Heart right ventricle (tissue), 16 donors: ENCODE data around the gene RUSF1. TPM values are rescaled to one million over a fixed set of nuclear protein-coding genes. Genes with fewer than 3 reads are reported as not detected.

ENCODE experiments used
- ATAC-seq, 8 donors: fragments of 200-7000 bp; cut with Tn5 transposase; one replicate each; pipeline ENCODE4 v1.9.1; 2020; ENCODE audit warnings: mild to moderate bottlenecking in 8 of 8, moderate library complexity in 8 of 8, moderate number of reproducible peaks in 1 of 8
- DNase-seq, 2 donors: peaks; one replicate each; pipeline ENCODE4 v3.0.0-alpha.2; 2020
- H3K27ac ChIP-seq, 10 donors: fragments of 200-600 bp; sonication (generic) in 2 of 10; one replicate each; pipeline versions ENCODE4 v1.5.0 to v1.8.0; 2020 to 2022; ENCODE audit warnings: mild to moderate bottlenecking in 3 of 10
- H3K27me3 ChIP-seq, 7 donors: fragments of 200-600 bp; one replicate each; pipeline ENCODE4 v1.8.0; 2021 to 2022; ENCODE audit warnings: mild to moderate bottlenecking in 2 of 7
- H3K36me3 ChIP-seq, 9 donors: fragments of 200-600 bp; sonication (generic) in 1 of 9; one replicate each; pipeline versions ENCODE4 v1.5.0 to v1.8.0; 2020 to 2022; ENCODE audit warnings: mild to moderate bottlenecking in 2 of 9
- H3K4me1 ChIP-seq, 9 donors: fragments of 200-600 bp; sonication (generic) in 1 of 9; one replicate each; pipeline versions ENCODE4 v1.5.0 to v1.8.0; 2020 to 2022; ENCODE audit warnings: mild to moderate bottlenecking in 4 of 9
- H3K4me3 ChIP-seq, 10 donors: fragments of 200-600 bp; sonication (generic) in 2 of 10; one replicate each; pipeline versions ENCODE4 v1.5.0 to v1.8.0; 2020 to 2022; ENCODE audit warnings: mild to moderate bottlenecking in 7 of 10, moderate library complexity in 2 of 10
- H3K9me3 ChIP-seq, 11 donors: fragments of 200-600 bp in 10 of 11; sonication (generic) in 2 of 11; one replicate each; pipeline versions ENCODE4 v1.5.0 to v1.8.0; 2013 to 2022; ENCODE audit warnings: mild to moderate bottlenecking in 2 of 11, control low read depth in 1 of 11, moderate library complexity in 1 of 11
- WGBS, 2 donors: extraction: QIAGEN DNeasy Blood & Tissue Kit; methylation state at CpG; one replicate each; pipeline ENCODE4 v1.1.7; 2013; ENCODE audit warnings: inconsistent platforms in 1 of 2; 5-methylcytosine and 5-hydroxymethylcytosine counted together
- intact Hi-C, 10 donors: fragments of 100-400 bp; cut with DNase I; formaldehyde crosslinking; loops; one replicate each; pipeline versions ENCODE4 v1.11.1 to v1.14.2; 2022
- polyA plus RNA-seq, 2 donors: library from polyadenylated mRNA; stranded (reverse); fragments of 200-250 nt; gene quantifications; one replicate each; pipeline ENCODE4 v1.2.3, GENCODE V29; 2013
- total RNA-seq, 10 donors: library from RNA; stranded (reverse); fragmentation: NEBNext Ultra II Directional in 3 of 10; extraction: Animal tissue kit (Norgen Biotek cat#: 25700) in 3 of 10; gene quantifications; one replicate each; pipeline versions ENCODE4 v1.2.1 to v1.2.4, GENCODE V29; 2021 to 2023
- TF ChIP-seq, protein P1 (sequence below), 9 donors: fragments of 200-600 bp; sonication (generic) in 2 of 9; IDR thresholded peaks; one replicate each; pipeline versions ENCODE4 v1.5.0 to v1.8.0; 2021 to 2022; ENCODE audit warnings: antibody characterized with exemption in 9 of 9, mild to moderate bottlenecking in 5 of 9, moderate library complexity in 1 of 9
- donor health status: Arrhythmogenic right ventricular cardiomyopathy.
- donor health status: ischemic (EF 13 %, LVEDD 7.1; RV severe dilation, severe dysfunction).
- donor health status: healthy with polysubstance abuse.
- donor health status: DM: no; HTN: yes; CAD: no.
- donor health status: DM: no; HTN: no; CAD: no.
- donor health status: ischemic (EF 25% LVEDD 6.9; RV normal size, moderate dysfunction).
- donor health status: ischemic (EF 25% LVEDD 5.7; RV mildly dilated, moderate dysfunction).
- donor health status: healthy.
- donor health status: DM: yes; HTN: yes; CAD: no.
- donor health status: Ischemic cardiomyopathy.
- donor health status: ischemic (EF 35%, LVEDD 5.7; RV mildly dilated, moderate dysfunction).
- donor health status: nonischemic (EF 11% LVEDD 7.7; RV severe dilation, severe dysfunction).
- donor health status: DM: yes; HTN: yes; CAD: no.
- donor health status: PGD.
- donor health status: ischemic (EF 29% LVEDD 5.4; RV normal size, mild dysfunction).
- donor health status: nonischemic (EF 23%, LVEDD 6.1; RV moderate dilation, normal function).

Gene RUSF1
- total and polyA plus RNA-seq, 12 donors: 21.9 to 44.4 (median 25.0) TPM

- Histone ChIP-seq H3K4me1 (peaks cover 0 to 8% (median 7%) of the 10 kb centered on the region in 9 donors), H3K27me3 (peaks cover 0 to 68% (median 52%) of the 10 kb centered on the region in 7 donors), H3K9me3 (peaks cover 0 to 5% (median 0%) of the 10 kb centered on the region in 11 donors), H3K27ac (no peak overlapping the region), H3K36me3 (no peaks in the 10 kb centered on the region), H3K4me3 (peak overlapping the region; percentile 15 to 56 (median 50))
- 2 to 5% methylated on average over 57 of the region's 57 CpGs for WGBS, 2 donors
- intact Hi-C loops: no loop called here
- DNase-seq (peak in 1 of 2 donors; percentile 22), ATAC-seq (peak in 4 of 8 donors; percentile 34 to 77 (median 44))
- TF ChIP-seq, protein P1, sequence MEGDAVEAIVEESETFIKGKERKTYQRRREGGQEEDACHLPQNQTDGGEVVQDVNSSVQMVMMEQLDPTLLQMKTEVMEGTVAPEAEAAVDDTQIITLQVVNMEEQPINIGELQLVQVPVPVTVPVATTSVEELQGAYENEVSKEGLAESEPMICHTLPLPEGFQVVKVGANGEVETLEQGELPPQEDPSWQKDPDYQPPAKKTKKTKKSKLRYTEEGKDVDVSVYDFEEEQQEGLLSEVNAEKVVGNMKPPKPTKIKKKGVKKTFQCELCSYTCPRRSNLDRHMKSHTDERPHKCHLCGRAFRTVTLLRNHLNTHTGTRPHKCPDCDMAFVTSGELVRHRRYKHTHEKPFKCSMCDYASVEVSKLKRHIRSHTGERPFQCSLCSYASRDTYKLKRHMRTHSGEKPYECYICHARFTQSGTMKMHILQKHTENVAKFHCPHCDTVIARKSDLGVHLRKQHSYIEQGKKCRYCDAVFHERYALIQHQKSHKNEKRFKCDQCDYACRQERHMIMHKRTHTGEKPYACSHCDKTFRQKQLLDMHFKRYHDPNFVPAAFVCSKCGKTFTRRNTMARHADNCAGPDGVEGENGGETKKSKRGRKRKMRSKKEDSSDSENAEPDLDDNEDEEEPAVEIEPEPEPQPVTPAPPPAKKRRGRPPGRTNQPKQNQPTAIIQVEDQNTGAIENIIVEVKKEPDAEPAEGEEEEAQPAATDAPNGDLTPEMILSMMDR (IDR thresholded peaks at IDR 0.05): no peak
Observed at GRCh38 chr16:31537362-31538242, 29.4 kb upstream of the RUSF1 start.

DNA sequence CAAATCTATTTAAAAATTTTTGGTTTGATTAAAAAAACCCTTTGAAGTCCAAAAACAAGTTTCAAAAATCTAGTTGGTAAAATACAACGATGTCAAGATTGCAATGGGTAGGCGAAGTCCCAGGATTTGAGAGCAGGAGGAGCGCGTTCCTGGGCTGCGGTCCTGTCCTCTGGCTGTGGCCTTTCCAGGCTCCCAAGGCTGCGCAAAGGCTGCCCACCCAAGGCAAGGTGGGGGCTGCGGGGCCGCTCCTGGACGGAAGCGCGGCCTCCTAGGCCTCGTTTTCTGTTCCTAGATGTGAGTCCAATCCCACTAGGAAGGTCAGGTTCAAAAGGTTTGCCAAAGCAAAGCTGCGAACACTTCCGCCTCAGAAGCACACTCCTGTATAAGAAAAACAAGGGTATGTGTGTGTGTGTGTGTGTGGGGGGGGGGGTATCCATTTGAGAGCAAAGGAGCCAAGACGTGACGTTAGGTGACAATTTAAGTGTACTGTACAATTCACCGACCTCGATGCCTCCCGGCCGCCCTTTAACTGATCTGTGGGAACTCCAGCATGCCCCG, 28.7 kb upstream of the RUSF1 start:
- Histone ChIP-seq H3K36me3 (no peaks in the 10 kb centered on the region), H3K27me3 (peaks cover 0 to 75% (median 53%) of the 10 kb centered on the region in 7 donors), H3K27ac (no peak overlapping the region), H3K9me3 (no peaks in the 10 kb centered on the region), H3K4me1 (peaks cover 0 to 8% (median 7%) of the 10 kb centered on the region in 9 donors), H3K4me3 (peak overlapping the region in 9 of 10 donors; percentile 15 to 56 (median 50))
- ATAC-seq (peak in 2 of 8 donors; percentile 14 to 17), DNase-seq (no peak)
- WGBS, 2 donors: 63 to 65% methylated on average over 21 of the region's 21 CpGs
- TF ChIP-seq, protein P1 (IDR thresholded peaks at IDR 0.05): no peak
- intact Hi-C loops: no loop called here

DNA sequence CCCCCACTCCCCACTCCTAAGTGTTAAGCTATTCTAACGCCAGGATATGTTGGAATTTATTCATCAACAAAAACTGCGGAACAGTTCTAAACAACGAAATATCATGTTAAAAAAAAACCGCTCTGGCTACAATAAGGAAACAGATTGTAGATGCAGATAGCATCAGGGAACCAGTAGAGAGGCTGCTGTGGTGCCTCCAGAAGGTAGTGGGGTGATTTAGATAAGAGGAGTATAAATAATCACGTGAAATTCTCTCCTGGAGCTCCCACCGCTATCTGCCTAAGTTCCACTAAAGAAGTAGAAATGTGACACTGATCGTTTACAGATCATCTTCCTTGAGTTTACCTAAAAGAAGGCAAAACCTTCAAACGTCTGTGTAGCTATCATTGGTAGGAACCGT, 27.5 kb upstream of the RUSF1 start:
- Histone ChIP-seq H3K9me3 (no peaks in the 10 kb centered on the region), H3K27me3 (peaks cover 0 to 86% (median 59%) of the 10 kb centered on the region in 7 donors), H3K4me1 (peaks cover 0 to 8% (median 7%) of the 10 kb centered on the region in 9 donors), H3K4me3 (no peak overlapping the region), H3K27ac (no peak overlapping the region), H3K36me3 (no peaks in the 10 kb centered on the region)
- DNase-seq: no peak
- no peak for ATAC-seq
- intact Hi-C loops: no loop called here
- TF ChIP-seq, protein P1 (IDR thresholded peaks at IDR 0.05): no peak
- 45 to 50% methylated on average over 9 of the region's 9 CpGs for WGBS, 2 donors

- Histone ChIP-seq H3K9me3 (no peaks in the 10 kb centered on the region), H3K36me3 (no peaks in the 10 kb centered on the region), H3K27ac (no peak overlapping the region), H3K4me1 (peaks cover 0 to 21% (median 11%) of the 10 kb centered on the region in 9 donors), H3K4me3 (no peak overlapping the region), H3K27me3 (peaks cover 0 to 92% (median 75%) of the 10 kb centered on the region in 7 donors)
- DNase-seq (no peak), ATAC-seq (no peak)
- WGBS, 2 donors: 80 to 86% methylated on average over 4 of the region's 4 CpGs
- TF ChIP-seq, protein P1 (IDR thresholded peaks at IDR 0.05): no peak
- intact Hi-C loops: no loop called here
Observed at GRCh38 chr16:31532896-31533295, 24.7 kb upstream of the RUSF1 start.
